ENCODE data around the gene KRT78.

The KRT78 gene

DNA sequence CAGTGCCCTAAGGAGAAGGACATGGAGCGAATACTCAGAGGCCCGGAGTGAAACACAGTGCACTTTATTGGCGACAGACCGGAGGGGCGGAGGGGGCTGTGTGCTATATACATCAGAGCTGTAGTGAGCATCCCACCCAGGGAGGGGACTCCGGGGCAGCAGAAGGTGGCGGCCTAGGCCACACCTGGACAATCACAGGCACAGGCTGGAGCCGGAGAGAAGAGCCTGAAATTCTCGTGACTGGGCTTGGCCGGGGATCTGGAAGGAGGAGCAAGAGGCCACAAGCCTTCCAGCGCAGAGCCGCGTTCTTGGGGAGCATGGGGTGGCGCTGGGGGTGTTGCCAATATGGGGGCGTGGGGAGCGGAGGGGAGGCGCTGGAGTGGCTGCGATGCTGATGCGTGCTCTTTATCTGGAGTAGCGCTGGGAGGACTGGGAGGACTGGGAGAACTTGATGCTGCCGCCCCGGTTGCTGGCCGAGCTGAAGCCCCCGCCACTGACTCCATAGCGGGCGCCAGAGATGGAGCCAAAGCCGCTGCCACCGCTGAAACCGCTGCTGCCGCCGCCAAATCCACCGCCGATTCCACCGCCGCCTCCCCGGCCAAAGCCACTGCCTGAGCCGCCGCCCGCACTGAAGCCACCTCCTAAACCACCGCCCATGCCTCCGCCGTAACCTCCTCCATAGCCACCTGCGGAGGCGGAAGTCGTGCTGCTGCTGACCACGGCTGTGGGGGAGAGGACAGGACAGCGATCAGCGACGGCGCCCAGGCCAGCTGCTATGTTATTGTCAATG, 59.0 kb downstream of the KRT78 start:
- no peak for TF ChIP-seq ZFX (IDR thresholded peaks at IDR 0.05)
- TF ChIP-seq, protein P1, sequence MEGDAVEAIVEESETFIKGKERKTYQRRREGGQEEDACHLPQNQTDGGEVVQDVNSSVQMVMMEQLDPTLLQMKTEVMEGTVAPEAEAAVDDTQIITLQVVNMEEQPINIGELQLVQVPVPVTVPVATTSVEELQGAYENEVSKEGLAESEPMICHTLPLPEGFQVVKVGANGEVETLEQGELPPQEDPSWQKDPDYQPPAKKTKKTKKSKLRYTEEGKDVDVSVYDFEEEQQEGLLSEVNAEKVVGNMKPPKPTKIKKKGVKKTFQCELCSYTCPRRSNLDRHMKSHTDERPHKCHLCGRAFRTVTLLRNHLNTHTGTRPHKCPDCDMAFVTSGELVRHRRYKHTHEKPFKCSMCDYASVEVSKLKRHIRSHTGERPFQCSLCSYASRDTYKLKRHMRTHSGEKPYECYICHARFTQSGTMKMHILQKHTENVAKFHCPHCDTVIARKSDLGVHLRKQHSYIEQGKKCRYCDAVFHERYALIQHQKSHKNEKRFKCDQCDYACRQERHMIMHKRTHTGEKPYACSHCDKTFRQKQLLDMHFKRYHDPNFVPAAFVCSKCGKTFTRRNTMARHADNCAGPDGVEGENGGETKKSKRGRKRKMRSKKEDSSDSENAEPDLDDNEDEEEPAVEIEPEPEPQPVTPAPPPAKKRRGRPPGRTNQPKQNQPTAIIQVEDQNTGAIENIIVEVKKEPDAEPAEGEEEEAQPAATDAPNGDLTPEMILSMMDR (conservative IDR thresholded peaks at IDR 0.05) = no peak
- H3K27ac ChIP-seq = no peak overlapping the region

DNA sequence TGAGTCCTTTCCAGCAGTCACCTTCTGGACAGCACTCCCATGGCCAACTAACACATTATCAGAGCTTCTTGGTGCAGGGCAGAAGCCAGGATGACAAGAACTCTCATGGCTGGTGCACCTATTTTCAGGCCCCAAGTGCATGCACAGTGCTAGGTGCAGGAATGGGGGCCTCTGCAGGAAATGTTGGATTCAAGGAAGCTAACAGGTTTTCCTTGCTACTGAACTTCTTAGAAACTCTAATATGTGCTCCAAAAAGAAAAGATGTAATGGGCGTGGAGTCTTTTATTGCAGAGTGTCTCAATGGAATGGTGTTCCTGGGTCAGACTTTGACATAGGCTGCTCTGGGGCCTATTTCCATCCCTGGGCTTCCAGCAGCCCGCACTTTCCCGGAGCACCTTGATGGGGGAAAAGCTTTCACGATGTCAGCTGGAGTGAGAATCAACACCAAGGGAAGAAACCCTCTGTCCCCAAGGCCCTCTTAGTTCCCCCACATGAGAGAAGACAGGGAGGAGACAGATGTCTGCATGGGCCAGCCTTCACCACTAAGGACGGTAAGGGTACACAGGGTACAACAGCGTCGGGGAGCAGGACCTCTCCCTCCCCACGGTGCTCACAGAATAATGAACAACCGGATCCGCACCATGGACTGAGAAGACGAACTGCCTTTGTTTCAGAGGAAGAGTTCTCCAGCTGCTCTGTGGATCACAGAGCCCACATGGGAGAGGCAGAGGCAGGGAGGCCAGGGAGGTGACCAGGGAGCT, 59.7 kb downstream of the KRT78 start:
- H3K27ac ChIP-seq = no peak overlapping the region
- TF ChIP-seq, protein P1 (conservative IDR thresholded peaks at IDR 0.05) = no peak
- TF ChIP-seq ZFX (IDR thresholded peaks at IDR 0.05) = no peak

DNA sequence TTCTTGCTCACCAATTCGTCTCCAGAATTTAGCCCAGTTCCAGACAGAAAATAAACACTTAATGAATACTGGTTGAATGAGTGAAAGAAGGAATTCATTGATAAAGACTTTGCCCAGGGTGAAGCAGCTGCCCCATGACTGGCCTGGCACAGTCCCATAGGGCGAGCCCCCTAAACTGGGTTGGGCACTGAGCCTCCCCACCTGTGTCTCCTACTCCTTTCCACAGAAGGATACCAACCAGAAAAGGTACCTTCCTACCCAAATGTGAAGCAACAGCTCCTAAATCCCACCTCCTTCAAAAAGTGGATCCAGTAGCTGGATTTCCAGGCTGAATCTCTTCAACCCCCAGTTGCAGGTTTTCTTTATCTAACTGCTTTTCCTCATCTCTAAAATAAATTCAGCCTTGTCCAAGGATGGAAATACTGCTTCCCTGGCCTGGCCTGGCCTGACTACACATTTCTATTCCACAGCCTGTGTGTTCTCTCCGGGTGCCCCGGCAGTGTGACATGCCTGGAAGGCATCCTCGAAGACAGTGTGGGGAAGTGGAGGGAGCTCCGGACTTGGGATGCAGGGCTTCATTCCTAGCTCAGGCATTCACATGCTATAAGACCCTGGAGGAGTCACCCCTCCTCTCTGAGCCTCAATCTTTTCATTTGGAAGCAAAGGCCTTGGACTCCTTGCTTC, 60.5 kb downstream of the KRT78 start:
- no peak overlapping the region for H3K27ac ChIP-seq
- TF ChIP-seq, protein P1 (conservative IDR thresholded peaks at IDR 0.05) = no peak
- TF ChIP-seq ZFX (IDR thresholded peaks at IDR 0.05) = no peak

Data from C4-2B (cell line).